ENCODE data around the gene MIB1. TPM values are rescaled to one million over a fixed set of nuclear protein-coding genes. Genes with fewer than 3 reads are reported as not detected.
"Not testable (repeated sequence)": the region's sequence is repeated elsewhere in the genome, so short reads cannot be mapped to it uniquely, and the experiment has no call there.

Gene MIB1
- total RNA-seq, 1 experiment from 2014 or later: 48.1 TPM

GRCh38 chr18:21727702-21728101, 12.9 kb upstream of the MIB1 start:
- Histone ChIP-seq H3K27me3 (replicated peaks; ENCODE audit: control insufficient read depth, insufficient read depth, low read length) (no peaks in the 10 kb centered on the region), H3K9me3 (no peaks in the 10 kb centered on the region), H3K36me3 (ENCODE audit: control insufficient read depth, insufficient read depth, low read length) (no peaks in the 10 kb centered on the region), H3K4me3 (ENCODE audit: low read depth, low read length) (no peak overlapping the region), H3K4me1 (peaks cover 1% of the 10 kb centered on the region; the same call in 1 of the 2 replicates)
- POLR2A ChIA-PET: interaction anchor here (1.1 kb wide), 2 partner anchors 13 to 24 kb away, joined by 3 read pairs; no protein-coding TSS in a partner anchor
- BruUV-seq (replicated peaks): no TSS peak
- H3K4me3 Mint-ChIP-seq (ENCODE audit: unreplicated experiment): no peak overlapping the region
- no peak for DNase-seq
- H3K4me1 Mint-ChIP-seq (ENCODE audit: low read depth, unreplicated experiment): no peaks in the 10 kb centered on the region
- no peaks in the 10 kb centered on the region for H3K27me3 Mint-ChIP-seq (ENCODE audit: insufficient read depth, unreplicated experiment)
- TF ChIP-seq CTCF (IDR thresholded peaks at IDR 0.05; ENCODE audit: insufficient read depth in 1 of 2, low read depth in 1 of 2, low read length in 1 of 2, severe bottlenecking in 1 of 2, unreplicated experiment in 1 of 2): no peak
- intact Hi-C loops (cut with micrococcal nuclease; ENCODE audit: unreplicated experiment): no loop called here
- CTCF ChIA-PET: interaction anchor here (1.5 kb wide), 1 partner anchor 13 kb away, joined by 4 read pairs; the partner anchor contains the start of gene MIB1
- no peak overlapping the region for H3K27ac Mint-ChIP-seq (ENCODE audit: unreplicated experiment)
- H3K36me3 Mint-ChIP-seq (ENCODE audit: insufficient read depth, unreplicated experiment): no peaks in the 10 kb centered on the region
- no peaks in the 10 kb centered on the region for H3K9me3 Mint-ChIP-seq (ENCODE audit: unreplicated experiment)

- CTCF ChIA-PET: no interaction called here
- intact Hi-C loops (cut with micrococcal nuclease; ENCODE audit: unreplicated experiment): no loop called here
- Mint-ChIP-seq H3K4me1 (ENCODE audit: low read depth, unreplicated experiment) (no peaks in the 10 kb centered on the region), H3K27ac (ENCODE audit: unreplicated experiment) (no peak overlapping the region), H3K36me3 (ENCODE audit: insufficient read depth, unreplicated experiment) (no peaks in the 10 kb centered on the region), H3K27me3 (ENCODE audit: insufficient read depth, unreplicated experiment) (no peaks in the 10 kb centered on the region), H3K9me3 (ENCODE audit: unreplicated experiment) (peaks cover 15% of the 10 kb centered on the region), H3K4me3 (ENCODE audit: unreplicated experiment) (no peak overlapping the region)
- no peaks in the 10 kb centered on the region for H3K27me3 ChIP-seq (replicated peaks; ENCODE audit: control insufficient read depth, insufficient read depth, low read length)
- no TSS peak for BruUV-seq (replicated peaks)
- H3K4me1 ChIP-seq: no peaks in the 10 kb centered on the region
- no peak overlapping the region for H3K4me3 ChIP-seq (ENCODE audit: low read depth, low read length)
- no peaks in the 10 kb centered on the region for H3K36me3 ChIP-seq (ENCODE audit: control insufficient read depth, insufficient read depth, low read length)
- no peak for TF ChIP-seq CTCF (IDR thresholded peaks at IDR 0.05; ENCODE audit: insufficient read depth in 1 of 2, low read depth in 1 of 2, low read length in 1 of 2, severe bottlenecking in 1 of 2, unreplicated experiment in 1 of 2)
- no peak for DNase-seq
- POLR2A ChIA-PET: no interaction called here
- no peaks in the 10 kb centered on the region; the same call in 1 of the 2 replicates for H3K9me3 ChIP-seq
Measured at GRCh38 chr18:21733011-21733410, 7.6 kb upstream of the MIB1 start.

GRCh38 chr18:21735452-21736015, 5.1 kb upstream of the MIB1 start:
- Mint-ChIP-seq H3K9me3 (ENCODE audit: unreplicated experiment) (peaks cover 15% of the 10 kb centered on the region), H3K27me3 (ENCODE audit: insufficient read depth, unreplicated experiment) (no peaks in the 10 kb centered on the region), H3K4me3 (ENCODE audit: unreplicated experiment) (no peak overlapping the region), H3K4me1 (ENCODE audit: low read depth, unreplicated experiment) (peaks cover 7% of the 10 kb centered on the region), H3K27ac (ENCODE audit: unreplicated experiment) (no peak overlapping the region), H3K36me3 (ENCODE audit: insufficient read depth, unreplicated experiment) (peaks cover 4% of the 10 kb centered on the region)
- Histone ChIP-seq H3K27me3 (replicated peaks; ENCODE audit: control insufficient read depth, insufficient read depth, low read length) (no peaks in the 10 kb centered on the region), H3K4me1 (no peaks in the 10 kb centered on the region; the same call in 1 of the 2 replicates), H3K4me3 (ENCODE audit: low read depth, low read length) (no peak overlapping the region), H3K9me3 (no peaks in the 10 kb centered on the region; the same call in 1 of the 2 replicates), H3K36me3 (ENCODE audit: control insufficient read depth, insufficient read depth, low read length) (no peaks in the 10 kb centered on the region)
- no TSS peak for BruUV-seq (replicated peaks)
- ChIA-PET CTCF (no interaction called here), POLR2A (interaction anchor here (0.6 kb wide), 1 partner anchor 42 kb away, joined by 3 read pairs; no protein-coding TSS in a partner anchor)
- intact Hi-C loops (cut with micrococcal nuclease; ENCODE audit: unreplicated experiment): no loop called here
- DNase-seq: peak; percentile 53 to 65
- no peak for TF ChIP-seq CTCF (IDR thresholded peaks at IDR 0.05; ENCODE audit: insufficient read depth in 1 of 2, low read depth in 1 of 2, low read length in 1 of 2, severe bottlenecking in 1 of 2, unreplicated experiment in 1 of 2)

GRCh38 chr18:21736926-21737325, 3.7 kb upstream of the MIB1 start:
- H3K36me3 Mint-ChIP-seq (ENCODE audit: insufficient read depth, unreplicated experiment); BruUV-seq (replicated peaks); POLR2A ChIA-PET: not testable (repeated sequence)

More at GRCh38 chr18:21736926-21737325, 3.7 kb upstream of the MIB1 start:
- H3K4me3 ChIP-seq (ENCODE audit: low read depth, low read length); H3K4me1 Mint-ChIP-seq (ENCODE audit: low read depth, unreplicated experiment); H3K27me3 ChIP-seq (replicated peaks; ENCODE audit: control insufficient read depth, insufficient read depth, low read length); H3K27ac Mint-ChIP-seq (ENCODE audit: unreplicated experiment); DNase-seq; H3K4me1 ChIP-seq; H3K36me3 ChIP-seq (ENCODE audit: control insufficient read depth, insufficient read depth, low read length); intact Hi-C loops (cut with micrococcal nuclease; ENCODE audit: unreplicated experiment); H3K4me3 Mint-ChIP-seq (ENCODE audit: unreplicated experiment); H3K9me3 ChIP-seq; CTCF ChIA-PET; H3K27me3 Mint-ChIP-seq (ENCODE audit: insufficient read depth, unreplicated experiment): not testable (repeated sequence)
- peaks cover 15% of the 10 kb centered on the region for H3K9me3 Mint-ChIP-seq (ENCODE audit: unreplicated experiment)

All from Caco-2 (cell line).